Neural cell (in vitro differentiated cells): ENCODE data around the gene MACO1. TPM values are rescaled to one million over a fixed set of nuclear protein-coding genes. Genes with fewer than 3 reads are reported as not detected.
A peak's percentile ranks its signal among the peaks of the same experiment; 100 is the strongest.

Experiments used
- H2AFZ ChIP-seq: fragments of 200-600, 300-800 bp; sonication (generic), shearing (Covaris generic); 2 replicates; pipeline ENCODE4 v1.6.0; 2014; ENCODE audit warnings: low read depth, mild to moderate bottlenecking, antibody characterized with exemption, low read length, moderate library complexity
- H3F3A ChIP-seq: fragments of 200-600 bp; shearing (Covaris generic); 2 replicates; pipeline ENCODE4 v1.6.1; 2016; ENCODE audit warnings: mild to moderate bottlenecking, moderate library complexity, mixed read lengths, antibody characterized with exemption, low read length; ENCODE audit not compliant: insufficient read depth, poor library complexity, severe bottlenecking
- H3K27ac ChIP-seq: fragments of 200-600, 300-800 bp; sonication (generic), shearing (Covaris generic); 2 replicates; pipeline ENCODE4 v1.5.1; 2014; ENCODE audit warnings: mild to moderate bottlenecking, low read length, moderate library complexity
- H3K27me3 ChIP-seq: fragments of 300-800, 200-600 bp; sonication (generic), shearing (Covaris generic); 2 replicates; pipeline ENCODE4 v1.6.0; 2014; ENCODE audit warnings: mild to moderate bottlenecking, low read depth, low read length, moderate library complexity; ENCODE audit not compliant: insufficient read depth
- H3K36me3 ChIP-seq: fragments of 300-800, 200-600 bp; sonication (generic), shearing (Covaris generic); 2 replicates; pipeline ENCODE4 v1.5.1; 2014; ENCODE audit warnings: mild to moderate bottlenecking, antibody characterized with exemption, low read length, moderate library complexity; ENCODE audit not compliant: insufficient read depth
- H3K4me2 ChIP-seq: fragments of 300-800, 200-600 bp; sonication (generic), shearing (Covaris generic); 2 replicates; pipeline ENCODE4 v1.6.0; 2014; ENCODE audit warnings: mild to moderate bottlenecking, low read length
- H3K4me3 ChIP-seq: fragments of 300-800, 200-600 bp; sonication (generic), shearing (Covaris generic); 2 replicates; pipeline ENCODE4 v1.5.1; 2014; ENCODE audit warnings: mild to moderate bottlenecking, low read length, moderate library complexity
- H3K79me2 ChIP-seq: fragments of 200-600 bp; shearing (Covaris generic); replicated peaks from 2 replicates; pipeline ENCODE4 v1.6.0; 2014; ENCODE audit warnings: mild to moderate bottlenecking, low read length, moderate library complexity; ENCODE audit not compliant: insufficient read depth
- H3K9ac ChIP-seq: fragments of 300-800, 200-600 bp; sonication (generic), shearing (Covaris generic); 2 replicates; pipeline ENCODE4 v1.6.1; 2016; ENCODE audit warnings: mild to moderate bottlenecking, low read length, mixed read lengths
- H3K9me2 ChIP-seq: fragments of 200-600 bp; shearing (Covaris generic); 2 replicates; pipeline ENCODE4 v1.6.1; 2016; ENCODE audit warnings: mild to moderate bottlenecking, low read length, mixed read lengths; ENCODE audit not compliant: insufficient read depth
- H3K9me3 ChIP-seq: fragments of 200-600, 300-800 bp; sonication (generic), shearing (Covaris generic); 2 replicates; pipeline ENCODE4 v1.6.1; 2016; ENCODE audit warnings: mild to moderate bottlenecking, mixed run types, low read length, moderate library complexity, mixed read lengths
- H4K20me1 ChIP-seq: fragments of 200-600 bp; shearing (Covaris generic); 2 replicates; pipeline ENCODE4 v1.6.1; 2016; ENCODE audit warnings: mild to moderate bottlenecking, mixed run types; ENCODE audit not compliant: insufficient read depth
- CTCF ChIP-seq: fragments of 450-650 bp; IDR thresholded peaks from 2 replicates; pipeline ENCODE4 v1.5.1; 2014; ENCODE audit warnings: antibody characterized with exemption, mild to moderate bottlenecking, moderate library complexity; ENCODE audit not compliant: poor library complexity, severe bottlenecking
- EP300 ChIP-seq: fragments of 450-650 bp; conservative IDR thresholded peaks from 2 replicates; pipeline ENCODE4 v1.6.1; 2014; ENCODE audit warnings: antibody characterized with exemption, mild to moderate bottlenecking, moderate library complexity; ENCODE audit not compliant: poor library complexity, severe bottlenecking
- EZH2 ChIP-seq: fragments of 200-600, 300-800 bp; shearing (Covaris generic), sonication (generic); IDR thresholded peaks from 2 replicates; pipeline ENCODE4 v1.6.1; 2014; ENCODE audit warnings: antibody characterized with exemption, low read length, borderline replicate concordance, mild to moderate bottlenecking; ENCODE audit not compliant: insufficient read depth, poor library complexity, severe bottlenecking
- MXI1 ChIP-seq: fragments of 450-650 bp; conservative IDR thresholded peaks from 2 replicates; pipeline ENCODE4 v1.6.1; 2014; ENCODE audit warnings: antibody characterized with exemption, mild to moderate bottlenecking; ENCODE audit not compliant: poor library complexity, severe bottlenecking
- POLR2AphosphoS5 ChIP-seq: IDR thresholded peaks from 2 replicates; pipeline ENCODE4 v1.6.1; 2012
- RAD21 ChIP-seq: fragments of 450-650 bp; conservative IDR thresholded peaks from 2 replicates; pipeline ENCODE4 v1.6.1; 2014; ENCODE audit warnings: antibody characterized with exemption, mild to moderate bottlenecking, moderate library complexity
- REST ChIP-seq: IDR thresholded peaks from 2 replicates; pipeline ENCODE4 v1.6.1; 2012; ENCODE audit warnings: borderline replicate concordance
- SMC3 ChIP-seq: fragments of 450-650 bp; conservative IDR thresholded peaks from 2 replicates; pipeline ENCODE4 v1.6.1; 2014; ENCODE audit warnings: antibody characterized with exemption, mild to moderate bottlenecking, moderate library complexity; ENCODE audit not compliant: poor library complexity
- TAF1 ChIP-seq: IDR thresholded peaks from 2 replicates; pipeline ENCODE4 v1.6.1; 2012; ENCODE audit warnings: low read depth
- polyA plus RNA-seq: library from polyadenylated mRNA; depleted of rRNA; stranded (reverse); fragments of >200 nt; gene quantifications from 2 replicates; pipeline ENCODE4 v1.2.3, GENCODE V29; 2014

Gene MACO1
- polyA plus RNA-seq, 1 donor from 2014 or later, result 56.6 TPM

- TF ChIP-seq MXI1, result no peak
- no peak for TF ChIP-seq POLR2AphosphoS5
These were observed 2.9 kb downstream of the MACO1 start (continued) for GRCh38 chr1:25433389-25434186.

GRCh38 chr1:25435397-25436108 lies 4.9 kb downstream of the MACO1 start:
- no peaks in the 10 kb centered on the region for H3F3A ChIP-seq
- no peak overlapping the region for H2AFZ ChIP-seq
- peaks cover 60% of the 10 kb centered on the region for H4K20me1 ChIP-seq
- no peaks in the 10 kb centered on the region for H3K9me2 ChIP-seq
- TF ChIP-seq EP300 (no peak), REST (no peak), MXI1 (no peak), RAD21 (no peak), SMC3 (no peak), POLR2AphosphoS5 (no peak), CTCF (no peak), TAF1 (no peak), EZH2 (no peak)
- H3K4me2 ChIP-seq, result peak overlapping the region; percentile 48
- H3K4me3 ChIP-seq, result peak overlapping the region; percentile 94
- no peak overlapping the region for H3K27ac ChIP-seq
- no peaks in the 10 kb centered on the region for H3K27me3 ChIP-seq
- no peaks in the 10 kb centered on the region for H3K36me3 ChIP-seq
- H3K9ac ChIP-seq, result no peak overlapping the region
- H3K79me2 ChIP-seq, result peaks cover 95% of the 10 kb centered on the region
- H3K9me3 ChIP-seq, result no peaks in the 10 kb centered on the region

- Histone ChIP-seq H3K27me3 (no peaks in the 10 kb centered on the region), H3F3A (no peaks in the 10 kb centered on the region), H2AFZ (no peak overlapping the region), H3K27ac (no peak overlapping the region), H3K79me2 (peaks cover 98% of the 10 kb centered on the region), H3K4me3 (no peak overlapping the region), H3K36me3 (no peaks in the 10 kb centered on the region), H3K9me3 (no peaks in the 10 kb centered on the region), H3K9ac (no peak overlapping the region), H3K9me2 (no peaks in the 10 kb centered on the region), H4K20me1 (peaks cover 59% of the 10 kb centered on the region), H3K4me2 (no peak overlapping the region)
- no peak for TF ChIP-seq TAF1
- TF ChIP-seq MXI1, result no peak
- TF ChIP-seq EZH2, result no peak
- TF ChIP-seq CTCF, result no peak
- no peak for TF ChIP-seq EP300
- TF ChIP-seq RAD21, result no peak
- TF ChIP-seq SMC3, result no peak
- no peak for TF ChIP-seq POLR2AphosphoS5
- no peak for TF ChIP-seq REST
These were observed 7.0 kb downstream of the MACO1 start for GRCh38 chr1:25437672-25438071.
